Endothelial cell (in vitro differentiated cells): ENCODE measurements around the gene CDKL1. TPM values are rescaled to one million over a fixed set of nuclear protein-coding genes. Genes with fewer than 3 reads are reported as not detected.

Experiments
- DNase-seq: peaks from one replicate; pipeline ENCODE4 v3.0.0; 2021; ENCODE audit warnings: low spot score
- H3K27ac Mint-ChIP-seq: one replicate; pipeline ENCODE4 v1.8.0; 2021; ENCODE audit warnings: mixed read lengths, inconsistent platforms; ENCODE audit not compliant: unreplicated experiment
- H3K27me3 Mint-ChIP-seq: one replicate; pipeline ENCODE4 v1.8.0; 2021; ENCODE audit warnings: mild to moderate bottlenecking, moderate library complexity, mixed read lengths, inconsistent platforms; ENCODE audit not compliant: unreplicated experiment
- H3K36me3 Mint-ChIP-seq: one replicate; pipeline ENCODE4 v1.8.0; 2021; ENCODE audit warnings: mild to moderate bottlenecking, low read depth, mixed read lengths, inconsistent platforms; ENCODE audit not compliant: unreplicated experiment
- H3K4me1 Mint-ChIP-seq: one replicate; pipeline ENCODE4 v1.8.0; 2021; ENCODE audit warnings: mild to moderate bottlenecking, mixed read lengths, inconsistent platforms; ENCODE audit not compliant: unreplicated experiment
- H3K4me3 Mint-ChIP-seq: one replicate; pipeline ENCODE4 v1.8.0; 2021; ENCODE audit warnings: mild to moderate bottlenecking, mixed read lengths, inconsistent platforms; ENCODE audit not compliant: unreplicated experiment
- H3K9me3 Mint-ChIP-seq: one replicate; pipeline ENCODE4 v1.8.0; 2021; ENCODE audit warnings: mixed read lengths, inconsistent platforms; ENCODE audit not compliant: unreplicated experiment
- total RNA-seq: library from RNA; stranded (reverse); fragmentation: NEBNext Ultra II Directional; extraction: Animal tissue kit (Norgen Biotek cat#: 25700); gene quantifications from one replicate; pipeline ENCODE4 v1.2.1, GENCODE V29; 2021; ENCODE audit not compliant: unreplicated experiment
- TF ChIP-seq, protein P1 (sequence below): fragments of 200-600 bp; sonication (generic); IDR thresholded peaks from one replicate; pipeline ENCODE4 v1.5.0; 2021; ENCODE audit warnings: antibody characterized with exemption; ENCODE audit not compliant: unreplicated experiment

The CDKL1 gene
- total RNA-seq, 1 donor from 2014 or later: 19.0 TPM

DNA sequence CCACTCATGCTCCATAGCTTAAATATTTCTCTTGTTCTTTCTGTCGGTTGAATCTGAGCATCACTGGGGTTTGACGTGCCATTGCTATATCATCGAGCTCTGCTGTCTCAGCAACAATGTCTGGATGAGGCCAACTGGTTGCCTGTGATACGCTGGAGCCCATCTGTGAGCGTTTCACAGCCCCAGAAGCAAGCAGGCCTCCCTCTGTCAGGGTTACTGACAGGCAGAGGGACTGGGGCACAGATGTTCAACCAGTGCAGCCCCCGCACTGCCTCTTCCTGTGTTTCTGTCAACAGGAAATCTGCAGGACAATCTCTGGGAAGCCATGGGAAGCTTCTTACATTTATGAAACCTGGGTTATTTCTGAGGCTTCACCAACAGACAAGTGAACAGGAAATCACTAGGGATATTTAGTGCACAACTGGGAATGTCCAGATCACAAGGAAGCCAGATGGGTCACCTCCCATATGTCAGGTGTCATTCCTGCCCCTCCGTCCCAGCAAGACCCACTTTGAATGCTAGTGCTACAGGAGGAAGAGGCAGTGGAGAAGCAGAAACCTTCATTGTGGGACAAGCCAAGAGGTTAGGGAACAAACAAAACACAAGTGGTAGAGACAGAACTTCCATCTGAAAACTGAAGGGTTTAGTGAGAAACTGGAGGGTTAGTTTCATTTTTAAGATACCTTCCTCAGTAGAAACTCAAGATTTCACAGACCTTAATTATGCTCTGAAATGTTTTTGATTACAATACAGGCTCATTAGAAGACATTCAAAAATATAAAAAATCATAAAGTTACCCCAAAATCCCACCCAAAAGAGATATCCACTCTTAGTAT lies 60.5 kb downstream of the CDKL1 start:
- H3K9me3 Mint-ChIP-seq: no peaks in the 10 kb centered on the region
- H3K4me1 Mint-ChIP-seq: peaks cover 51% of the 10 kb centered on the region
- TF ChIP-seq, protein P1, sequence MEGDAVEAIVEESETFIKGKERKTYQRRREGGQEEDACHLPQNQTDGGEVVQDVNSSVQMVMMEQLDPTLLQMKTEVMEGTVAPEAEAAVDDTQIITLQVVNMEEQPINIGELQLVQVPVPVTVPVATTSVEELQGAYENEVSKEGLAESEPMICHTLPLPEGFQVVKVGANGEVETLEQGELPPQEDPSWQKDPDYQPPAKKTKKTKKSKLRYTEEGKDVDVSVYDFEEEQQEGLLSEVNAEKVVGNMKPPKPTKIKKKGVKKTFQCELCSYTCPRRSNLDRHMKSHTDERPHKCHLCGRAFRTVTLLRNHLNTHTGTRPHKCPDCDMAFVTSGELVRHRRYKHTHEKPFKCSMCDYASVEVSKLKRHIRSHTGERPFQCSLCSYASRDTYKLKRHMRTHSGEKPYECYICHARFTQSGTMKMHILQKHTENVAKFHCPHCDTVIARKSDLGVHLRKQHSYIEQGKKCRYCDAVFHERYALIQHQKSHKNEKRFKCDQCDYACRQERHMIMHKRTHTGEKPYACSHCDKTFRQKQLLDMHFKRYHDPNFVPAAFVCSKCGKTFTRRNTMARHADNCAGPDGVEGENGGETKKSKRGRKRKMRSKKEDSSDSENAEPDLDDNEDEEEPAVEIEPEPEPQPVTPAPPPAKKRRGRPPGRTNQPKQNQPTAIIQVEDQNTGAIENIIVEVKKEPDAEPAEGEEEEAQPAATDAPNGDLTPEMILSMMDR: no peak
- no peaks in the 10 kb centered on the region for H3K36me3 Mint-ChIP-seq
- H3K27ac Mint-ChIP-seq: peak overlapping the region; percentile 98
- peaks cover 2% of the 10 kb centered on the region for H3K27me3 Mint-ChIP-seq
- peak overlapping the region; percentile 75 for H3K4me3 Mint-ChIP-seq
- peak; percentile 66 for DNase-seq

DNA sequence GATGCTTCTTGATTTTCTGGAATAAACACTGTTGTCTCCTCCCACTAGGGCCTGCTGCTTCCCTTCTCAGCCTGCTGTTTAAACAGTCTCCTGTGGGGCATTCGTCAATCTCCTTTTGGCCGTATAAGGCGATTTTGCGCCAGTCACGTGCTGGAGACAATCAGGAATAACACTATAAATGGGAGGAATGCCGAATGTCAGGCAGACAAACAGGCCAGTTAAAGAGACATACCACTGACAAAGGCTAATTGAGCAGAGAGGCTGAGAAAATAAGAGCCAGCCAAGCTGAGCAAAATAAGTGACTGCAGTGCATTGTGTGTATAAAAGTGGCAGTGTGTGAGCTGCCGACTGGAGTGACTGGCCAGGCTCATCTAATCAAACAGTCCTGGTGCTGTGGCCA lies 61.3 kb downstream of the CDKL1 start:
- DNase-seq: peak; percentile 20
- H3K4me1 Mint-ChIP-seq: peaks cover 46% of the 10 kb centered on the region
- H3K27me3 Mint-ChIP-seq: peaks cover 2% of the 10 kb centered on the region
- TF ChIP-seq, protein P1: no peak
- H3K27ac Mint-ChIP-seq: peak overlapping the region; percentile 98
- peak overlapping the region; percentile 71 for H3K4me3 Mint-ChIP-seq
- H3K36me3 Mint-ChIP-seq: no peaks in the 10 kb centered on the region
- no peaks in the 10 kb centered on the region for H3K9me3 Mint-ChIP-seq

DNA sequence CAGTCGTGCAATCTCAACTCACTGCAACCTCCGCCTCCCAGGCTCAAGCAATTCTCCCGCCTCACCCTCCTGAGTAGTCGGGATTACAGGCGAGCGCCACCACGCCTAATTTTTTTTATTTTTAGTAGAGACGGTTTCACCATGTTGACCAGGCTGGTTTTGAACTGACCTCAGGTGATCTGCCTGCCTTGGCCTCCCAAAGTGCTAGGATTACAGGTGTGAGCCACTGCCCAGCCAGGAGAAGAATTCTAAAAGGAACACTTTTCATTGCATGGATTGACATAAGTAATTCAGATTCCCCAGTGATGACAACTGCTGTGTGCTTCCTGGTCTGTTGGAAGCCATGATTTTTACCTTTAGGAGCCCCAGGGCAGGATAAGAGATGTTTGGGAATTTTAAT lies 62.5 kb downstream of the CDKL1 start:
- Mint-ChIP-seq H3K4me1 (peaks cover 35% of the 10 kb centered on the region), H3K27ac (peak overlapping the region; percentile 98), H3K4me3 (no peak overlapping the region), H3K36me3 (no peaks in the 10 kb centered on the region), H3K9me3 (no peaks in the 10 kb centered on the region), H3K27me3 (no peaks in the 10 kb centered on the region)
- TF ChIP-seq, protein P1: no peak
- no peak for DNase-seq

DNA sequence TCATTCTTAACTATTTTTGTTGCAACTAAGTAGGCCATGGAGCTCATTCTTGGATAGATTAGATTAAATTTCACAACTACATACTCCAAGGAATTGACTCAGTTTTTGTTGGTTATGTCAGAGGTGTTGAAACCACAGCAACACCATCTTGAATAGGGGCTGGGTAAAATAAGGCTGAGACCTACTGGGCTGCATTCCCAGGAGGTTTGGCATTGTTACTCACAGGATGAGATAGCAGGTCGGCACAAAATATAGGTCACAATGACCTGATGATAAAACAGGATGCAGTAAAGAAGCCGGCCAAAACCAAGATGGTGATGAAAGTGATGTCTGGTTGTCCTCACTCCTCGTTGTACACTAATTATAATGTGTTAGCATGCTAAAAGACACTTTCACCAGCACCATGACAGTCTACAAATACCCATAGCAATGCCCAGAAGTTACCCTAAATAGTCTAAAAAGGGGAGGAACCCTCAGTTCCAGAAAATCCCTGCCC lies 63.6 kb downstream of the CDKL1 start:
- Mint-ChIP-seq H3K9me3 (no peaks in the 10 kb centered on the region), H3K27ac (no peak overlapping the region), H3K36me3 (peaks cover 4% of the 10 kb centered on the region), H3K27me3 (no peaks in the 10 kb centered on the region), H3K4me3 (no peak overlapping the region), H3K4me1 (peaks cover 31% of the 10 kb centered on the region)
- no peak for DNase-seq
- TF ChIP-seq, protein P1: no peak

DNA sequence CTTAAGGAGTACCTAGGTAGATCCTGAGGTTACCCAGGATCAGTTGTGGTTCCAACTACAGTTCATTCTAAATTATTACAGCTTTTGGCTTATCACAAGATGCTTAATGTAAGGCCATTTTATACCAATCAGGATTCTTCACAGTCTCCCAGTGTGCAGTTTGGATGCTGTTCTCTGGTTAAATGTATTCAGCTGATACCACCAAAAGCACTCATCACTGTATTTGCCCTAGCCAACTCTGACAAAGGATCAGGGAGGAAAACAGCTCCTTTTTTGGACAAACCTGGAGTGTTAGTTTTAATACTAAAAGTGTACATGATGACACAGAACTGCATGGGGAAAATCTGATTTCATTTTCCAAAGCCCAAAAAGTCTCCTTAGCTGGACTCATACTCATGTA lies 65.1 kb downstream of the CDKL1 start:
- Mint-ChIP-seq H3K36me3 (peaks cover 4% of the 10 kb centered on the region), H3K4me3 (no peak overlapping the region), H3K4me1 (peaks cover 30% of the 10 kb centered on the region), H3K27me3 (no peaks in the 10 kb centered on the region), H3K27ac (no peak overlapping the region), H3K9me3 (no peaks in the 10 kb centered on the region)
- no peak for DNase-seq
- TF ChIP-seq, protein P1: no peak
